GM18505 (cell line): ENCODE measurements around the gene PPP1R14B.
"Not testable (repeated sequence)": the region's sequence is repeated elsewhere in the genome, so short reads cannot be mapped to it uniquely, and the experiment has no call there.

ENCODE experiments used
- ATAC-seq: cut with Tn5 transposase; IDR thresholded peaks from one replicate; pipeline ENCODE4 v1.9.1; 2021; ENCODE audit not compliant: unreplicated experiment
- POLR2A ChIP-seq: IDR thresholded peaks from 4 replicates; pipeline ENCODE4 v1.6.1; 2011; ENCODE audit warnings: borderline replicate concordance; ENCODE audit not compliant: insufficient read depth, insufficient read length; ENCODE audit errors: extremely low read depth

PPP1R14B gene

GRCh38 chr11:64251016-64251752 lies 4.4 kb upstream of the PPP1R14B start, which contains the start of gene PLCB3:
Gene PLCB3 (plus strand): TSS chr11:64251530. CDS start chr11:64251650, 120 bp downstream.
- ATAC-seq, result peak; percentile 38
- peak; percentile 46 for TF ChIP-seq POLR2A

- ATAC-seq, result no peak
Measured at GRCh38 chr11:64250415-64251015, 3.8 kb upstream of the PPP1R14B start.

GRCh38 chr11:64249563-64250414 lies 3.0 kb upstream of the PPP1R14B start:
- no peak for ATAC-seq
- TF ChIP-seq POLR2A, result no peak

More at GRCh38 chr11:64250415-64251015, 3.8 kb upstream of the PPP1R14B start:
- TF ChIP-seq POLR2A, result no peak

GRCh38 chr11:64249038-64249437 lies 2.3 kb upstream of the PPP1R14B start:
- ATAC-seq, result no peak
- no peak for TF ChIP-seq POLR2A

GRCh38 chr11:64248578-64248977 lies 1.8 kb upstream of the PPP1R14B start:
- no peak for TF ChIP-seq POLR2A
- ATAC-seq, result no peak

- ATAC-seq, result no peak
- no peak for TF ChIP-seq POLR2A
Measured at GRCh38 chr11:64247729-64248531, 1.2 kb upstream of the PPP1R14B start.

- not testable (repeated sequence) for ATAC-seq
Measured at GRCh38 chr11:64246621-64246870, 197 bp downstream of the PPP1R14B start.

GRCh38 chr11:64245797-64246620 lies 734 bp downstream of the PPP1R14B start:
- ATAC-seq, result no peak
- TF ChIP-seq POLR2A, result peak; percentile 52

GRCh38 chr11:64245401-64245796 lies 1.3 kb downstream of the PPP1R14B start:
- ATAC-seq, result no peak
- TF ChIP-seq POLR2A, result no peak

- ATAC-seq, result no peak
- no peak for TF ChIP-seq POLR2A
Measured at GRCh38 chr11:64244966-64245365, 1.8 kb downstream of the PPP1R14B start.

GRCh38 chr11:64244107-64244506 lies 2.6 kb downstream of the PPP1R14B start:
- TF ChIP-seq POLR2A, result no peak
- no peak for ATAC-seq

- no peak for ATAC-seq
- TF ChIP-seq POLR2A, result no peak
Measured at GRCh38 chr11:64243236-64243854, 3.4 kb downstream of the PPP1R14B start.
